IMR-90 (cell line): ENCODE results near the gene MYO3B.

ENCODE experiments used
- BHLHE40 ChIP-seq: fragments of 150-350 bp; IDR thresholded peaks from 2 replicates; pipeline ENCODE4 v1.6.1; 2016; ENCODE audit warnings: mild to moderate bottlenecking, low read depth, low read length
- CEBPB ChIP-seq: IDR thresholded peaks from 2 replicates; pipeline ENCODE4 v1.6.1; 2012; ENCODE audit warnings: low read depth, low read length, improper control_type of control experiment
- CHD1 ChIP-seq: IDR thresholded peaks from 2 replicates; pipeline ENCODE4 v1.6.1; 2012; ENCODE audit warnings: low read depth, low read length, improper control_type of control experiment
- ELK1 ChIP-seq: fragments of 150-350 bp; IDR thresholded peaks from 2 replicates; pipeline ENCODE4 v1.6.1; 2016; ENCODE audit warnings: low read depth, mild to moderate bottlenecking, low read length, moderate library complexity, borderline replicate concordance
- FOS ChIP-seq: fragments of 150-350 bp; IDR thresholded peaks from 2 replicates; pipeline ENCODE4 v1.6.1; 2016; ENCODE audit warnings: low read depth, low read length
- MAFK ChIP-seq: IDR thresholded peaks from 2 replicates; pipeline ENCODE4 v1.6.1; 2012; ENCODE audit warnings: low read depth, low read length, improper control_type of control experiment
- POLR2A ChIP-seq: IDR thresholded peaks from 2 replicates; pipeline ENCODE4 v1.6.1; 2012; ENCODE audit warnings: mild to moderate bottlenecking, low read depth, low read length
- RAD21 ChIP-seq: IDR thresholded peaks from 2 replicates; pipeline ENCODE4 v1.6.1; 2012; ENCODE audit warnings: low read length, improper control_type of control experiment
- RCOR1 ChIP-seq: IDR thresholded peaks from 2 replicates; pipeline ENCODE4 v1.6.1; 2012; ENCODE audit warnings: mild to moderate bottlenecking, low read length, improper control_type of control experiment; ENCODE audit not compliant: insufficient replicate concordance
- RFX5 ChIP-seq: IDR thresholded peaks from 2 replicates; pipeline ENCODE4 v1.8.0; 2012; ENCODE audit warnings: low read depth, mild to moderate bottlenecking, low read length, moderate library complexity
- SMC3 ChIP-seq: fragments of 150-350 bp; IDR thresholded peaks from 2 replicates; pipeline ENCODE4 v1.6.1; 2016; ENCODE audit warnings: low read depth, mild to moderate bottlenecking, antibody characterized with exemption, low read length, moderate library complexity
- USF2 ChIP-seq: fragments of 150-350 bp; IDR thresholded peaks from 2 replicates; pipeline ENCODE4 v1.6.1; 2017; ENCODE audit warnings: mild to moderate bottlenecking, antibody characterized with exemption, low read length, low read depth
- TF ChIP-seq, protein P1 (sequence below): conservative IDR thresholded peaks from 2 replicates; pipeline ENCODE4 v1.5.1; 2012; ENCODE audit warnings: mild to moderate bottlenecking, low read depth, low read length, improper control_type of control experiment

GRCh38 chr2:170530284-170530745 lies 352.4 kb downstream of the MYO3B start:
- TF ChIP-seq, protein P1, sequence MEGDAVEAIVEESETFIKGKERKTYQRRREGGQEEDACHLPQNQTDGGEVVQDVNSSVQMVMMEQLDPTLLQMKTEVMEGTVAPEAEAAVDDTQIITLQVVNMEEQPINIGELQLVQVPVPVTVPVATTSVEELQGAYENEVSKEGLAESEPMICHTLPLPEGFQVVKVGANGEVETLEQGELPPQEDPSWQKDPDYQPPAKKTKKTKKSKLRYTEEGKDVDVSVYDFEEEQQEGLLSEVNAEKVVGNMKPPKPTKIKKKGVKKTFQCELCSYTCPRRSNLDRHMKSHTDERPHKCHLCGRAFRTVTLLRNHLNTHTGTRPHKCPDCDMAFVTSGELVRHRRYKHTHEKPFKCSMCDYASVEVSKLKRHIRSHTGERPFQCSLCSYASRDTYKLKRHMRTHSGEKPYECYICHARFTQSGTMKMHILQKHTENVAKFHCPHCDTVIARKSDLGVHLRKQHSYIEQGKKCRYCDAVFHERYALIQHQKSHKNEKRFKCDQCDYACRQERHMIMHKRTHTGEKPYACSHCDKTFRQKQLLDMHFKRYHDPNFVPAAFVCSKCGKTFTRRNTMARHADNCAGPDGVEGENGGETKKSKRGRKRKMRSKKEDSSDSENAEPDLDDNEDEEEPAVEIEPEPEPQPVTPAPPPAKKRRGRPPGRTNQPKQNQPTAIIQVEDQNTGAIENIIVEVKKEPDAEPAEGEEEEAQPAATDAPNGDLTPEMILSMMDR = no peak
- TF ChIP-seq SMC3 = no peak
- no peak for TF ChIP-seq CEBPB
- TF ChIP-seq POLR2A = no peak
- TF ChIP-seq USF2 = no peak
- no peak for TF ChIP-seq FOS
- no peak for TF ChIP-seq RFX5
- TF ChIP-seq CHD1 = no peak
- TF ChIP-seq RAD21 = no peak
- TF ChIP-seq BHLHE40 = no peak
- no peak for TF ChIP-seq RCOR1
- TF ChIP-seq ELK1 = no peak
- TF ChIP-seq MAFK = no peak
